Astrocyte of the spinal cord (primary cell): ENCODE measurements around the gene DMRT3.

Experiments
- DNase-seq: peaks from one replicate; pipeline ENCODE4 v3.0.0; 2011; ENCODE audit warnings: low read depth, low spot score
- H3K4me3 ChIP-seq: 2 replicates; pipeline ENCODE4 v1.5.1; 2011; ENCODE audit warnings: low read depth, mild to moderate bottlenecking, low read length, moderate library complexity
- CTCF ChIP-seq: IDR thresholded peaks from 2 replicates; pipeline ENCODE4 v1.5.1; 2012; ENCODE audit warnings: low read depth, mild to moderate bottlenecking, low read length, inconsistent platforms
- in situ Hi-C: cut with HindIII; loops from 2 replicates; pipeline ENCODE4 v1.10.0; 2017; ENCODE audit warnings: low sequenced_read_pairs

Gene DMRT3

GRCh38 chr9:969310-970150 lies 6.9 kb upstream of the DMRT3 start:
- no peak overlapping the region for H3K4me3 ChIP-seq
- in situ Hi-C loops = no loop called here
- TF ChIP-seq CTCF = no peak
- no peak for DNase-seq

DNA sequence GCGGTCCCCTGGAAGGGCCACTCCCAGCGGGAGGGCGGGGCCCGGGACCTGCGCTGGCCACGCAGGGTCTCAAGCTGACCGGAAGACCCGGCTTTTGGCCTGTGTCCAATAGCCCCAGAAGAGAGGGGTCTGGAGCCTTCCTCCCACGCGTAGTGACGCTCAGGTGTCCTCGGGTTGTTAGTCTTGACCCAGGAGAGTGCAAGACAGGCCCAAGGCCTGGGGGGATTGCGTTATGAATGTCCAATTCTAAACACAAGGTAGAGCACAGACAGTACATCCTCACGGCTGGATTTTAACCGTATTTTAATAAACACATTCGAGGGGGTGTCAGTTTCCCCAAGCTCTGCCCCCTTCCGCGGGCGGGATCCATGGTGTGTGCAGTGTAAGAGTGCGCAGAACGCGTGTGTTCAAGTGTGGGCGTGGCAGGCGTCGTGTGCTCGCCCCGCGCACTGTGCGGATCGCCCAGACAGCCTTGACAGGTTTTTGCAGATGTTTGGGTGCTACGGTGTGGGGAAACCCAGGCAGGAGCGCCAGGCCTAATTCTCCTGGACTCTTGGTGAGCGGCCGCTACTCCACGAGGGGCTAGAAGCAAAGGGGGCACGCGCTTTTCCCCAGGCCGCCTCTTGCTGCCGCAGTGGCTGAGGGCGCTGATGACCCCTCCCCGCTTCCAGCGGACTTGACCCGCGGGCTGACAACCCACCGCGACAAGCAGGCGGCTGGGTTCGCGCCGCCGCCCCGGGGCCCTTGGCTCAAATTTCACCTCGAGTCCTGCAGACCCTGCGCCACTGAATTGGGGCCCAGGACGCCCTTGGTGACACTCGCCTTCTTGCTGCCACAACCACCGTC lies 6.1 kb upstream of the DMRT3 start:
- no peak for TF ChIP-seq CTCF
- in situ Hi-C loops = no loop called here
- H3K4me3 ChIP-seq = no peak overlapping the region
- no peak for DNase-seq

DNA sequence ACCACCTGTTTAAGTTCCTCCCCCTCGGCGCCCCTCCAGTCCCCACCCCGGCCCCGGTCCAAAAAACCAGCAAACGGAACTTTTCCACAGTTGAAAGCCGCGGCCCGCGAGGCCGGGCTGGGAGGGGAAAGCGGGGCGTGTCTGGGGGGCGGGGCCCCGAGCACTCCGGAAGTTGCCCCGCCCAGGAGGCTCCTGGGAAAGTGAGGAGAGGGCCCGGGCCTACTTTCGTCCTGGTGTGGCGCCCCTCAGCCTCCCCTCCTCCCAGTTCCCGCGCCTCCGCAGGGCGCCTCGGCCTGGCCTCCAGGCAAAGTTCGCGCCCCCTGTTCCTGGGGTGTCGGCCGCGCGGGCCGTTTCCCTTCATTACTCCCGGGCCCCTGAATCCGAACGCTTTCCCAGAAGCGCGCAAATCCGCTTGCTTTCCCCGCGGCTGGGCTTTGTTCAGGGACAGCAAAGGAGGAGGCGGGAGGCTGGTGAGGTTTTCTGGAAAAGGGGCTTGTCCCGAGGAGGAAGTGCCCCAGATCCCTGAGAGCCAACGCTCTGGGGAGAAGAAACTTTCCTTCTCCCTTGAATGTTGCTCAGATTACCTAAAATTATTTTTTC lies 4.5 kb upstream of the DMRT3 start:
- no peak for DNase-seq
- H3K4me3 ChIP-seq = no peak overlapping the region
- TF ChIP-seq CTCF = no peak
- in situ Hi-C loops = no loop called here

- no peak for TF ChIP-seq CTCF
- H3K4me3 ChIP-seq = no peak overlapping the region
- in situ Hi-C loops = no loop called here
- DNase-seq = no peak
These were observed 3.8 kb upstream of the DMRT3 start for GRCh38 chr9:972501-973294.

DNA sequence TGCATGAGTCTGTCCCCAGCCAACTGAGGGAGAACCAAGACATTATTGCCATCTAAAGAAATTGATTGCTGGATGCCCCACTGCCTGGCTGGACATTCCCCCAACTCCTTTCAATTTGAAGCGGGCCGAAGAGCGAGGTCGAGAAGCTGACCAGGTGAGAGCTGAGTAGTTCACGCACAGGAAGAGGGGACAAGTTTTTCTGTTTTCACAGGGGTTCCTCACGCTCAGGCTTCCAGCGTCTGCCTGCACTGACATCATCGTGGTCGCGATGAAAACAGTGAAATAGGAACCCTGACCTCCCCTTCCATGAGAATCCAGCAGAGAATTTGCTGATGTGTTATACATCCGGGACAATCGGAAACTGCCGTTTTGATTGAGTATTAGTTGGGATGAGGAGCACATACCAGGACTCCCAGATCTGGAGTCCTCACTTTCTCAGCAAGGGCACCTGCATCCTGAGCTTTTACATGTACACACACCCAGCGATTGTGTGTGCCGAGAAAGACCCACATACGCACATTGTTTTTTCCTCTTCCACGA lies 3.1 kb upstream of the DMRT3 start:
- no peak for TF ChIP-seq CTCF
- in situ Hi-C loops = no loop called here
- no peak overlapping the region for H3K4me3 ChIP-seq
- no peak for DNase-seq
